ENCODE results near the gene PRAMEF13.
"Not testable (repeated sequence)": the region's sequence is repeated elsewhere in the genome, so short reads cannot be mapped to it uniquely, and the experiment has no call there.

The PRAMEF13 gene, protein sequence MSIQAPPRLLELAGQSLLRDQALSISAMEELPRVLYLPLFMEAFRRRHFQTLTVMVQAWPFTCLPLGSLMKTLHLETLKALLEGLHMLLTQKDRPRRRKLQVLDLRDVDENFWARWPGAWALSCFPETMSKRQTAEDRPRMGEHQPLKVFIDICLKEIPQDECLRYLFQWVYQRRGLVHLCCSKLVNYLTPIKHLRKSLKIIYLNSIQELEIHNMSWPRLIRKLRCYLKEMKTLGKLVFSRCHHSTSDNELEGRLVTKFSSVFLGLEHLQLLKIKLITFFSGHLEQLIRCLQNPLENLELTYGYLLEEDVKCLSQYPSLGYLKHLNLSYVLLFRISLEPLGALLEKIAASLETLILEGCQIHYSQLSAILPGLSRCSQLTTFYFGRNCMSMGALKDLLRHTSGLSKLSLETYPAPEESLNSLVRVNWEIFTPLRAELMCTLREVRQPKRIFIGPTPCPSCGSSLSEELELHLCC

DNA sequence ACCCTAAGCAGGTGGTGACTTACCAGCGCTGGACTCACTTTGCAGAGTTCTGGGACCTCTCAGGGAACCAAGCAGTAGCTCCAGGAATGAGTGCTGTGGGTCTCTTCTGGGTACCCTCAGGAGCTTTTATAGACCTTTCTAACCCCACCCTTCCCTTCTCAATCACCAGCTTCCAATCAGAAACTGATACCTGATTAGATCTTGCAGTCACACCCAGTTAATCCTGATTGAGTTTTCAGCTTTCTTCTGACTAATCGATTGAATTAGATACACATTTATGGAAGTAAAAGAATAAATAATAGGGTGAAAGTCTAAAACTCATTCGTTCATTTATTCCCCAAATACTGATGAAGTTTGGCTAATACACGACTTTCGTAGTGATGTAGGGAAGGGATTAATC lies at the start of gene PRAMEF13:
PRAMEF13 (minus strand) TSS at position 101 of the 400 bp plus-strand sequence. CDS start 1,820 bp downstream, outside the sequence.
- H3K4me1 ChIP-seq (ENCODE audit: insufficient read depth, poor library complexity, severe bottlenecking); H3K27ac ChIP-seq (ENCODE audit: poor library complexity, severe bottlenecking); H3K4me3 ChIP-seq (ENCODE audit: severe bottlenecking); H3K9me3 ChIP-seq (ENCODE audit: severe bottlenecking); DNase-seq (ENCODE audit: low spot score); H3K36me3 ChIP-seq (ENCODE audit: low read depth); H3K27me3 ChIP-seq (ENCODE audit: insufficient read depth, poor library complexity, severe bottlenecking); ATAC-seq (ENCODE audit: low read depth): not testable (repeated sequence)

DNA sequence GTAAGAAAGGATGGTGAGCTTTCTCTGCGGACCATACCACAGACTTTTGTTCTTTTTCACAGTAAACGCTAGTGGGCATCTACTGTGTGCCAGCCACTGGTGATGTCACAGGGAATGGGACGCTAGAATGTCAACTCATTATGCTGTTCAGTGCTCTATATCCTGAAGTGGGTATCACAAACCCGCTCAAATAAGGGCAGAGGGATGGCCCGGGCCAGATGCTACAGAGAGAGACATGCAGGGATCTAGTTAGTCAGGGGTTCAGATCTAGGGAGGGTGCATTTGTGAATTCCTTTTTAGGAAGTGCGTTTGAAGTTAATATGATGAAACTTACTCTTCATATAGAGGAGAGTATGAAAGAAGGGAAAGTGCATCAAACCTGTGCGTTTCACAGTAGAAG lies 45.9 kb upstream of the PRAMEF13 start:
- not testable (repeated sequence) for ATAC-seq (ENCODE audit: low read depth); H3K4me3 ChIP-seq (ENCODE audit: severe bottlenecking); H3K27me3 ChIP-seq (ENCODE audit: insufficient read depth, poor library complexity, severe bottlenecking); H3K9me3 ChIP-seq (ENCODE audit: severe bottlenecking); H3K36me3 ChIP-seq (ENCODE audit: low read depth); DNase-seq (ENCODE audit: low spot score); H3K27ac ChIP-seq (ENCODE audit: poor library complexity, severe bottlenecking); H3K4me1 ChIP-seq (ENCODE audit: insufficient read depth, poor library complexity, severe bottlenecking)

- ATAC-seq (ENCODE audit: low read depth); H3K27me3 ChIP-seq (ENCODE audit: insufficient read depth, poor library complexity, severe bottlenecking); H3K27ac ChIP-seq (ENCODE audit: poor library complexity, severe bottlenecking); H3K36me3 ChIP-seq (ENCODE audit: low read depth); H3K4me3 ChIP-seq (ENCODE audit: severe bottlenecking); H3K4me1 ChIP-seq (ENCODE audit: insufficient read depth, poor library complexity, severe bottlenecking); DNase-seq (ENCODE audit: low spot score); H3K9me3 ChIP-seq (ENCODE audit: severe bottlenecking): not testable (repeated sequence)
Observed at GRCh38 chr1:13246554-13246871, 45.3 kb upstream of the PRAMEF13 start.

- not testable (repeated sequence) for H3K36me3 ChIP-seq (ENCODE audit: low read depth); H3K4me1 ChIP-seq (ENCODE audit: insufficient read depth, poor library complexity, severe bottlenecking); H3K27ac ChIP-seq (ENCODE audit: poor library complexity, severe bottlenecking); H3K4me3 ChIP-seq (ENCODE audit: severe bottlenecking); ATAC-seq (ENCODE audit: low read depth); H3K27me3 ChIP-seq (ENCODE audit: insufficient read depth, poor library complexity, severe bottlenecking); H3K9me3 ChIP-seq (ENCODE audit: severe bottlenecking); DNase-seq (ENCODE audit: low spot score)
Observed at GRCh38 chr1:13245841-13246553, 44.8 kb upstream of the PRAMEF13 start.

DNA sequence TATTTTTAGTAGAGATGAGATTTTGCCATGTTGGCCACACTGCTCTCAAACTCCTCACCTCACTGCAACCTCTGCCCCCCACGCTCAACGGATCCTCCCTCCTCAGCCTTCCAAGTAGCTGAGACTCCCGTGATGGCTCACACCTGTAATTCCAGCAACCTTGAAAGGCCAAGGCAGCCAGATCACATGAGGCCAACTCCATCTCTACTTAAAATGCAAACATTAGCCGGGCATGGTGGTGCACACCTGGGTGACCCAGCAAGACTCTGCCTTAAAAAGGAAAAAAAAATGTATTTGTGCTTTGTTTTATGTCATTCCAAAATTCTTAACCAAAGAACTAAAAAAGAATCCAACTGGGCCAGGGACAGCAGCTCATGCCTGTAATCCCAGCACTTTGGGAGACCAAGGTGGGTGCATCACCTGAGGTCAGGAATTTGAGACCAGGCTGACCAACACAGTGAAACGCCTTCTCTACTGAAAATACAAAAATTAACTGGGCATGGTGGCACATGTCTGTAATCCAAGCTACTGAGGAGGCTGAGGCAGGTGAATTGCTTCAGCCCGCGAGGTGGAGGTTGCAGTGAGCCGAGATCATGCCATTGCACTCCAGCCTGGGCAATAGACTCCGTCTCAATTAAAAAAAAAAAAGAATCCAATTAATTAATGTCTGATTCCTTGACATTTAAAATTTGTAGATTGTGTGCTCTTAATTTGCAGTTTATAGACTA lies 42.5 kb upstream of the PRAMEF13 start:
- H3K4me3 ChIP-seq (ENCODE audit: severe bottlenecking); H3K36me3 ChIP-seq (ENCODE audit: low read depth); H3K27me3 ChIP-seq (ENCODE audit: insufficient read depth, poor library complexity, severe bottlenecking); H3K9me3 ChIP-seq (ENCODE audit: severe bottlenecking); H3K4me1 ChIP-seq (ENCODE audit: insufficient read depth, poor library complexity, severe bottlenecking); ATAC-seq (ENCODE audit: low read depth); H3K27ac ChIP-seq (ENCODE audit: poor library complexity, severe bottlenecking); DNase-seq (ENCODE audit: low spot score): not testable (repeated sequence)

DNA sequence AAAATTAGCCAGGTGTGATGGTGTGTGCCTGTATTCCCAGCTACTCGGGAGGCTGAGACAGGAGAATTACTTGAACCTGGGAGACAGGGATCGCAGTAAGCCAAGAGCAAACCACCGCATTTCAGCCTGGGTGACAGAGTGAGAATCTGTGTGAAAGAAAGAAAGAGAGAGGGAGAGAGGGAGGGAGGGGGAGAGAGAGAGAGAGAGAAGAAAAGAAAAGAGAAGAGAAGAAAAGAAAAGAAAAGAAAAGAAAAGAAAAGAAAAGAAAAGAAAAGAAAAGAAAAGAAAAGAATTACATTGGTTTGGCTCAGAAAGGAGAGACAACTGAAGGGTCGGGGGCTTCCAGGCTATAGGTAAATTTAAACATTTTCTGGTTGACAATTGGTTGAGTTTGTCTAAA lies 38.4 kb upstream of the PRAMEF13 start:
- H3K4me3 ChIP-seq (ENCODE audit: severe bottlenecking); H3K36me3 ChIP-seq (ENCODE audit: low read depth); H3K27me3 ChIP-seq (ENCODE audit: insufficient read depth, poor library complexity, severe bottlenecking); DNase-seq (ENCODE audit: low spot score); H3K4me1 ChIP-seq (ENCODE audit: insufficient read depth, poor library complexity, severe bottlenecking); H3K9me3 ChIP-seq (ENCODE audit: severe bottlenecking); H3K27ac ChIP-seq (ENCODE audit: poor library complexity, severe bottlenecking); ATAC-seq (ENCODE audit: low read depth): not testable (repeated sequence)

- not testable (repeated sequence) for H3K4me1 ChIP-seq (ENCODE audit: insufficient read depth, poor library complexity, severe bottlenecking); H3K27me3 ChIP-seq (ENCODE audit: insufficient read depth, poor library complexity, severe bottlenecking); H3K36me3 ChIP-seq (ENCODE audit: low read depth); ATAC-seq (ENCODE audit: low read depth); H3K27ac ChIP-seq (ENCODE audit: poor library complexity, severe bottlenecking); H3K4me3 ChIP-seq (ENCODE audit: severe bottlenecking); DNase-seq (ENCODE audit: low spot score); H3K9me3 ChIP-seq (ENCODE audit: severe bottlenecking)
Observed at GRCh38 chr1:13237572-13237971, 36.4 kb upstream of the PRAMEF13 start.

GRCh38 chr1:13234057-13234456 lies 32.8 kb upstream of the PRAMEF13 start:
- H3K27ac ChIP-seq (ENCODE audit: poor library complexity, severe bottlenecking); H3K4me1 ChIP-seq (ENCODE audit: insufficient read depth, poor library complexity, severe bottlenecking); DNase-seq (ENCODE audit: low spot score); H3K4me3 ChIP-seq (ENCODE audit: severe bottlenecking); H3K9me3 ChIP-seq (ENCODE audit: severe bottlenecking); H3K36me3 ChIP-seq (ENCODE audit: low read depth); ATAC-seq (ENCODE audit: low read depth); H3K27me3 ChIP-seq (ENCODE audit: insufficient read depth, poor library complexity, severe bottlenecking): not testable (repeated sequence)

GRCh38 chr1:13232056-13232455 lies 30.8 kb upstream of the PRAMEF13 start:
- H3K4me3 ChIP-seq (ENCODE audit: severe bottlenecking); H3K27ac ChIP-seq (ENCODE audit: poor library complexity, severe bottlenecking); DNase-seq (ENCODE audit: low spot score): not testable (repeated sequence)

GRCh38 chr1:13231061-13231750 lies 30.0 kb upstream of the PRAMEF13 start:
- H3K4me1 ChIP-seq (ENCODE audit: insufficient read depth, poor library complexity, severe bottlenecking); H3K9me3 ChIP-seq (ENCODE audit: severe bottlenecking): not testable (repeated sequence)

More at GRCh38 chr1:13232056-13232455, 30.8 kb upstream of the PRAMEF13 start:
- ATAC-seq (ENCODE audit: low read depth); H3K9me3 ChIP-seq (ENCODE audit: severe bottlenecking); H3K27me3 ChIP-seq (ENCODE audit: insufficient read depth, poor library complexity, severe bottlenecking); H3K36me3 ChIP-seq (ENCODE audit: low read depth); H3K4me1 ChIP-seq (ENCODE audit: insufficient read depth, poor library complexity, severe bottlenecking): not testable (repeated sequence)

More at GRCh38 chr1:13231061-13231750, 30.0 kb upstream of the PRAMEF13 start:
- ATAC-seq (ENCODE audit: low read depth); H3K4me3 ChIP-seq (ENCODE audit: severe bottlenecking); H3K27ac ChIP-seq (ENCODE audit: poor library complexity, severe bottlenecking); DNase-seq (ENCODE audit: low spot score); H3K36me3 ChIP-seq (ENCODE audit: low read depth); H3K27me3 ChIP-seq (ENCODE audit: insufficient read depth, poor library complexity, severe bottlenecking): not testable (repeated sequence)

Data from RWPE2 (cell line).